ENCODE results near the gene LHFPL6.

- no peak for TF ChIP-seq JUNB (IDR thresholded peaks at IDR 0.05)
- TF ChIP-seq CTCF (IDR thresholded peaks at IDR 0.05) = no peak
- no peak for TF ChIP-seq CHD4 (IDR thresholded peaks at IDR 0.05; ENCODE audit: borderline replicate concordance)
- no peak for TF ChIP-seq JUN (IDR thresholded peaks at IDR 0.05)
- TF ChIP-seq PBX3 (IDR thresholded peaks at IDR 0.05) = no peak
- no peak for TF ChIP-seq MAX (IDR thresholded peaks at IDR 0.05)
- TF ChIP-seq CEBPB (IDR thresholded peaks at IDR 0.05) = no peak
- no peak for TF ChIP-seq POLR2A (IDR thresholded peaks at IDR 0.05; ENCODE audit: low read length)
- no peak for TF ChIP-seq RFX5 (IDR thresholded peaks at IDR 0.05)
- no peak for TF ChIP-seq TFCP2L1 (CRISPR knock-in tag; IDR thresholded peaks at IDR 0.05)
Measured at GRCh38 chr13:39578821-39579291, 24.1 kb downstream of the LHFPL6 start.
